Measurements from ENCODE around the gene LYSMD2. TPM values are rescaled to one million over a fixed set of nuclear protein-coding genes. Genes with fewer than 3 reads are reported as not detected.

LYSMD2 gene
- total RNA-seq, 4 donors from 2014 or later: 8.9 to 18.0 (median 13.8) TPM

- H3K9me3 ChIP-seq: no peaks in the 10 kb centered on the region
- no peak overlapping the region for H3K4me3 ChIP-seq (replicated peaks in 1 of 3)
- no peaks in the 10 kb centered on the region for H3K27me3 ChIP-seq
- no peaks in the 10 kb centered on the region for H3K36me3 ChIP-seq
- TF ChIP-seq POLR2A (IDR thresholded peaks at IDR 0.05) (no peak), CTCF (IDR thresholded peaks at IDR 0.05) (no peak)
- 60 to 78% methylated on average over 1 of the region's 1 CpG for WGBS, 2 donors
- intact Hi-C loops (cut with DNase I): no loop called here
- no peak overlapping the region for H3K27ac ChIP-seq
- no peaks in the 10 kb centered on the region for H3K4me1 ChIP-seq
- DNase-seq: no peak
Observed at GRCh38 chr15:51702710-51703109, 34.7 kb downstream of the LYSMD2 start.

- WGBS, 2 donors: 87 to 88% methylated on average over 1 of the region's 1 CpG
- no peak for DNase-seq
- no peaks in the 10 kb centered on the region for H3K9me3 ChIP-seq
- no peak overlapping the region for H3K27ac ChIP-seq
- H3K4me3 ChIP-seq (replicated peaks in 1 of 3): no peak overlapping the region
- intact Hi-C loops (cut with DNase I): no loop called here
- H3K4me1 ChIP-seq: no peaks in the 10 kb centered on the region
- no peaks in the 10 kb centered on the region for H3K36me3 ChIP-seq
- no peaks in the 10 kb centered on the region for H3K27me3 ChIP-seq
- TF ChIP-seq POLR2A (IDR thresholded peaks at IDR 0.05) (no peak), CTCF (IDR thresholded peaks at IDR 0.05) (no peak)
Observed at GRCh38 chr15:51699373-51699772, 38.1 kb downstream of the LYSMD2 start.

- H3K27ac ChIP-seq: no peak overlapping the region
- no peaks in the 10 kb centered on the region for H3K9me3 ChIP-seq
- H3K4me1 ChIP-seq: no peaks in the 10 kb centered on the region
- no peaks in the 10 kb centered on the region for H3K36me3 ChIP-seq
- H3K27me3 ChIP-seq: no peaks in the 10 kb centered on the region
- no peak for DNase-seq
- intact Hi-C loops (cut with DNase I): no loop called here
- no peak overlapping the region for H3K4me3 ChIP-seq (replicated peaks in 1 of 3)
- 95 to 96% methylated on average over 2 of the region's 2 CpGs for WGBS, 2 donors
- TF ChIP-seq CTCF (IDR thresholded peaks at IDR 0.05): no peak
- no peak for TF ChIP-seq POLR2A (IDR thresholded peaks at IDR 0.05)
Observed at GRCh38 chr15:51697163-51697562, 40.3 kb downstream of the LYSMD2 start.

GRCh38 chr15:51696566-51696965 lies 40.9 kb downstream of the LYSMD2 start:
- H3K9me3 ChIP-seq: no peaks in the 10 kb centered on the region
- intact Hi-C loops (cut with DNase I): no loop called here

GRCh38 chr15:51692154-51692553 lies 45.3 kb downstream of the LYSMD2 start:
- TF ChIP-seq POLR2A (IDR thresholded peaks at IDR 0.05): no peak
- TF ChIP-seq CTCF (IDR thresholded peaks at IDR 0.05): no peak

More at GRCh38 chr15:51696566-51696965, 40.9 kb downstream of the LYSMD2 start:
- TF ChIP-seq POLR2A (IDR thresholded peaks at IDR 0.05) (no peak), CTCF (IDR thresholded peaks at IDR 0.05) (no peak)
- no peaks in the 10 kb centered on the region for H3K4me1 ChIP-seq
- H3K36me3 ChIP-seq: no peaks in the 10 kb centered on the region
- H3K27ac ChIP-seq: no peak overlapping the region
- no peaks in the 10 kb centered on the region for H3K27me3 ChIP-seq
- no peak overlapping the region for H3K4me3 ChIP-seq (replicated peaks in 1 of 3)
- 68 to 74% methylated on average over 5 of the region's 5 CpGs for WGBS, 2 donors
- DNase-seq: no peak

More at GRCh38 chr15:51692154-51692553, 45.3 kb downstream of the LYSMD2 start:
- Histone ChIP-seq H3K27ac (no peak overlapping the region), H3K27me3 (no peaks in the 10 kb centered on the region), H3K9me3 (no peaks in the 10 kb centered on the region), H3K4me1 (no peaks in the 10 kb centered on the region), H3K4me3 (replicated peaks in 1 of 3) (no peak overlapping the region), H3K36me3 (no peaks in the 10 kb centered on the region)
- intact Hi-C loops (cut with DNase I): no loop called here
- WGBS, 2 donors: 69 to 82% methylated on average over 3 of the region's 3 CpGs
- no peak for DNase-seq

Data from thyroid gland (tissue), 4 donors.